Mucosa of rectum (tissue), 2 donors: ENCODE data around the gene PHC1.
"Not testable (repeated sequence)": the region's sequence is repeated elsewhere in the genome, so short reads cannot be mapped to it uniquely, and the experiment has no call there.

ENCODE experiments used
- H3K27ac ChIP-seq, 2 donors: one replicate each; pipeline ENCODE4 v1.7.0; 2013; ENCODE audit warnings: inconsistent platforms in 2 of 2, low read depth in 2 of 2, low read length in 2 of 2
- H3K27me3 ChIP-seq, 2 donors: one replicate each; pipeline ENCODE4 v1.7.0; 2013; ENCODE audit warnings: low read length in 2 of 2; ENCODE audit not compliant: control insufficient read depth in 2 of 2, insufficient read depth in 2 of 2
- H3K36me3 ChIP-seq, 2 donors: one replicate each; pipeline ENCODE4 v1.7.0; 2013; ENCODE audit warnings: low read length in 2 of 2; ENCODE audit not compliant: control insufficient read depth in 2 of 2, insufficient read depth in 2 of 2
- H3K4me1 ChIP-seq, 2 donors: one replicate each; pipeline ENCODE4 v1.7.0; 2013; ENCODE audit warnings: low read length in 2 of 2, mild to moderate bottlenecking in 1 of 2; ENCODE audit not compliant: control insufficient read depth in 2 of 2, insufficient read depth in 2 of 2
- H3K4me3 ChIP-seq, 2 donors: one replicate each; pipeline ENCODE4 v1.7.0; 2013; ENCODE audit warnings: low read length in 2 of 2
- H3K9ac ChIP-seq, 2 donors: one replicate each; pipeline ENCODE4 v1.7.0; 2013; ENCODE audit warnings: low read length in 2 of 2, low read depth in 1 of 2, mild to moderate bottlenecking in 1 of 2
- H3K9me3 ChIP-seq, 2 donors: one replicate each; pipeline ENCODE4 v1.7.0; 2013; ENCODE audit warnings: low read length in 2 of 2; ENCODE audit not compliant: control insufficient read depth in 2 of 2
- donor health status: healthy.
- donor health status: Normal muscosa, but diverticular disease.

PHC1 gene

GRCh38 chr12:8922544-8922943 is 8.2 kb downstream of the PHC1 start:
- H3K27me3 ChIP-seq: no peaks in the 10 kb centered on the region
- H3K4me3 ChIP-seq: no peak overlapping the region
- no peak overlapping the region for H3K27ac ChIP-seq
- H3K4me1 ChIP-seq: no peaks in the 10 kb centered on the region
- H3K9ac ChIP-seq: no peak overlapping the region
- H3K9me3 ChIP-seq: no peaks in the 10 kb centered on the region
- no peaks in the 10 kb centered on the region for H3K36me3 ChIP-seq

- H3K36me3 ChIP-seq, H3K27ac ChIP-seq, H3K9ac ChIP-seq, H3K4me1 ChIP-seq, H3K4me3 ChIP-seq, H3K9me3 ChIP-seq, H3K27me3 ChIP-seq: not testable (repeated sequence)
These were observed 16.5 kb downstream of the PHC1 start for GRCh38 chr12:8930655-8931323.

GRCh38 chr12:8932464-8932863 is 18.2 kb downstream of the PHC1 start:
- H3K4me3 ChIP-seq, H3K27me3 ChIP-seq, H3K9ac ChIP-seq, H3K9me3 ChIP-seq, H3K27ac ChIP-seq, H3K4me1 ChIP-seq: not testable (repeated sequence)
- peaks cover 3 to 11% of the 10 kb centered on the region in 2 donors for H3K36me3 ChIP-seq

- H3K9ac ChIP-seq: not testable (repeated sequence)
These were observed 19.8 kb downstream of the PHC1 start for GRCh38 chr12:8934080-8934479.

GRCh38 chr12:8936735-8937134 is 22.4 kb downstream of the PHC1 start:
- Histone ChIP-seq H3K27ac (no peak overlapping the region), H3K27me3 (no peaks in the 10 kb centered on the region), H3K9me3 (no peaks in the 10 kb centered on the region), H3K36me3 (peaks cover 8 to 14% of the 10 kb centered on the region in 2 donors), H3K4me1 (no peaks in the 10 kb centered on the region), H3K9ac (no peak overlapping the region), H3K4me3 (no peak overlapping the region)

More at GRCh38 chr12:8934080-8934479, 19.8 kb downstream of the PHC1 start:
- not testable (repeated sequence) for H3K4me1 ChIP-seq, H3K27ac ChIP-seq, H3K27me3 ChIP-seq, H3K4me3 ChIP-seq, H3K9me3 ChIP-seq
- H3K36me3 ChIP-seq: peaks cover 3 to 12% of the 10 kb centered on the region in 2 donors

GRCh38 chr12:8937842-8938442 is 23.6 kb downstream of the PHC1 start:
- H3K4me1 ChIP-seq, H3K9ac ChIP-seq, H3K27ac ChIP-seq, H3K9me3 ChIP-seq, H3K27me3 ChIP-seq, H3K4me3 ChIP-seq: not testable (repeated sequence)
- H3K36me3 ChIP-seq: peaks cover 17 to 24% of the 10 kb centered on the region in 2 donors

- no peak overlapping the region for H3K4me3 ChIP-seq
- no peak overlapping the region for H3K27ac ChIP-seq
- no peaks in the 10 kb centered on the region for H3K9me3 ChIP-seq
- no peaks in the 10 kb centered on the region for H3K4me1 ChIP-seq
- no peaks in the 10 kb centered on the region for H3K27me3 ChIP-seq
- H3K9ac ChIP-seq: no peak overlapping the region
- H3K36me3 ChIP-seq: peaks cover 42 to 43% of the 10 kb centered on the region in 2 donors
These were observed 27.6 kb downstream of the PHC1 start for GRCh38 chr12:8941691-8942478.

- peaks cover 38 to 40% of the 10 kb centered on the region in 2 donors for H3K36me3 ChIP-seq
These were observed 29.4 kb downstream of the PHC1 start for GRCh38 chr12:8943565-8944186.

GRCh38 chr12:8946733-8947132 is 32.4 kb downstream of the PHC1 start:
- peaks cover 34 to 35% of the 10 kb centered on the region in 2 donors for H3K36me3 ChIP-seq
- no peak overlapping the region for H3K4me3 ChIP-seq
- H3K9me3 ChIP-seq: no peaks in the 10 kb centered on the region
- no peak overlapping the region for H3K27ac ChIP-seq
- H3K4me1 ChIP-seq: peaks cover 10 to 11% of the 10 kb centered on the region in 2 donors
- H3K27me3 ChIP-seq: no peaks in the 10 kb centered on the region
- no peak overlapping the region for H3K9ac ChIP-seq

More at GRCh38 chr12:8943565-8944186, 29.4 kb downstream of the PHC1 start:
- Histone ChIP-seq H3K9ac (no peak overlapping the region), H3K27ac (no peak overlapping the region), H3K27me3 (no peaks in the 10 kb centered on the region), H3K9me3 (no peaks in the 10 kb centered on the region), H3K4me3 (no peak overlapping the region), H3K4me1 (peaks cover 2 to 5% of the 10 kb centered on the region in 2 donors)

- H3K36me3 ChIP-seq: peaks cover 25 to 26% of the 10 kb centered on the region in 2 donors
- H3K27ac ChIP-seq: no peak overlapping the region
- H3K27me3 ChIP-seq: no peaks in the 10 kb centered on the region
- H3K9ac ChIP-seq: no peak overlapping the region
- peaks cover 10 to 11% of the 10 kb centered on the region in 2 donors for H3K4me1 ChIP-seq
- no peaks in the 10 kb centered on the region for H3K9me3 ChIP-seq
- peak overlapping the region in 1 of 2 donors; percentile 38 for H3K4me3 ChIP-seq
These were observed 33.4 kb downstream of the PHC1 start for GRCh38 chr12:8947737-8948136.
